ENCODE measurements around the gene FLNA. TPM values are rescaled to one million over a fixed set of nuclear protein-coding genes. Genes with fewer than 3 reads are reported as not detected.
A peak's percentile ranks its signal among the peaks of the same experiment; 100 is the strongest.

Gene FLNA
- total RNA-seq, 1 experiment from 2014 or later, result 142 TPM

GRCh38 chrX:154372612-154373022 lies 1.8 kb downstream of the FLNA start:
- peaks cover 13% of the 10 kb centered on the region; the same call in 1 of the 2 replicates for H3K4me1 ChIP-seq
- H3K9me3 ChIP-seq (replicated peaks), result no peaks in the 10 kb centered on the region
- H3K4me3 ChIP-seq, result no peak overlapping the region
- no peaks in the 10 kb centered on the region for H3K27me3 ChIP-seq
- no peak overlapping the region for H3K27ac ChIP-seq
- peaks cover 2% of the 10 kb centered on the region; the same call in 1 of the 2 replicates for H3K36me3 ChIP-seq
- no peak for DNase-seq

GRCh38 chrX:154371789-154372300 lies 2.6 kb downstream of the FLNA start:
- Histone ChIP-seq H3K27ac (no peak overlapping the region), H3K4me1 (peaks cover 13% of the 10 kb centered on the region; the same call in 1 of the 2 replicates)

GRCh38 chrX:154371017-154371788 lies 3.2 kb downstream of the FLNA start:
- H3K27me3 ChIP-seq, result no peaks in the 10 kb centered on the region
- peak; percentile 93 for DNase-seq
- peaks cover 13% of the 10 kb centered on the region; the same call in 1 of the 2 replicates for H3K4me1 ChIP-seq
- H3K36me3 ChIP-seq, result peaks cover 5% of the 10 kb centered on the region
- peak overlapping the region; percentile 83 for H3K4me3 ChIP-seq
- H3K9me3 ChIP-seq (replicated peaks), result no peaks in the 10 kb centered on the region
- H3K27ac ChIP-seq, result peak overlapping the region; percentile 25; the same call in 1 of the 2 replicates

More at GRCh38 chrX:154371789-154372300, 2.6 kb downstream of the FLNA start:
- Histone ChIP-seq H3K4me3 (peak overlapping the region; percentile 83), H3K36me3 (peaks cover 2% of the 10 kb centered on the region), H3K27me3 (no peaks in the 10 kb centered on the region), H3K9me3 (replicated peaks) (no peaks in the 10 kb centered on the region)
- no peak for DNase-seq

- peaks cover 5% of the 10 kb centered on the region for H3K36me3 ChIP-seq
- H3K4me1 ChIP-seq, result peaks cover 13% of the 10 kb centered on the region; the same call in 1 of the 2 replicates
Observed at GRCh38 chrX:154370300-154371016, 4.0 kb downstream of the FLNA start.

GRCh38 chrX:154369449-154370299 lies 4.8 kb downstream of the FLNA start:
- H3K36me3 ChIP-seq, result peaks cover 9% of the 10 kb centered on the region
- H3K4me3 ChIP-seq, result peak overlapping the region; percentile 83
- H3K9me3 ChIP-seq (replicated peaks), result no peaks in the 10 kb centered on the region
- peak overlapping the region; percentile 93 for H3K27ac ChIP-seq
- H3K27me3 ChIP-seq, result no peaks in the 10 kb centered on the region
- peak; percentile 72 to 75 for DNase-seq
- peaks cover 9% of the 10 kb centered on the region; the same call in 1 of the 2 replicates for H3K4me1 ChIP-seq

More at GRCh38 chrX:154370300-154371016, 4.0 kb downstream of the FLNA start:
- H3K27me3 ChIP-seq, result no peaks in the 10 kb centered on the region
- peak overlapping the region; percentile 60 for H3K27ac ChIP-seq
- peak in 1 of 2 experiments; percentile 23 for DNase-seq
- no peaks in the 10 kb centered on the region for H3K9me3 ChIP-seq (replicated peaks)
- peak overlapping the region; percentile 83 for H3K4me3 ChIP-seq

GRCh38 chrX:154368630-154369448 lies 5.6 kb downstream of the FLNA start:
- peaks cover 11% of the 10 kb centered on the region for H3K36me3 ChIP-seq
- H3K27ac ChIP-seq, result peak overlapping the region; percentile 93
- H3K9me3 ChIP-seq (replicated peaks), result no peaks in the 10 kb centered on the region
- DNase-seq, result peak; percentile 68 to 74
- peaks cover 9% of the 10 kb centered on the region; the same call in 1 of the 2 replicates for H3K4me1 ChIP-seq
- H3K4me3 ChIP-seq, result peak overlapping the region; percentile 83
- no peaks in the 10 kb centered on the region for H3K27me3 ChIP-seq

- no peak for DNase-seq
- H3K4me1 ChIP-seq, result peaks cover 9% of the 10 kb centered on the region; the same call in 1 of the 2 replicates
- H3K27me3 ChIP-seq, result no peaks in the 10 kb centered on the region
- H3K36me3 ChIP-seq, result peaks cover 15% of the 10 kb centered on the region
- no peak overlapping the region for H3K4me3 ChIP-seq
- no peak overlapping the region for H3K27ac ChIP-seq
- no peaks in the 10 kb centered on the region for H3K9me3 ChIP-seq (replicated peaks)
Observed at GRCh38 chrX:154367474-154368308, 6.7 kb downstream of the FLNA start.

- peaks cover 20% of the 10 kb centered on the region for H3K36me3 ChIP-seq
- H3K27me3 ChIP-seq, result no peaks in the 10 kb centered on the region
- DNase-seq, result no peak
- no peak overlapping the region for H3K4me3 ChIP-seq
- H3K4me1 ChIP-seq, result peaks cover 9% of the 10 kb centered on the region; the same call in 1 of the 2 replicates
- no peaks in the 10 kb centered on the region for H3K9me3 ChIP-seq (replicated peaks)
- no peak overlapping the region for H3K27ac ChIP-seq
Observed at GRCh38 chrX:154366666-154367055, 7.8 kb downstream of the FLNA start.

GRCh38 chrX:154365997-154366665 lies 8.3 kb downstream of the FLNA start:
- H3K4me3 ChIP-seq, result no peak overlapping the region
- no peaks in the 10 kb centered on the region for H3K27me3 ChIP-seq
- H3K4me1 ChIP-seq, result peaks cover 9% of the 10 kb centered on the region; the same call in 1 of the 2 replicates
- no peak overlapping the region for H3K27ac ChIP-seq
- peaks cover 22% of the 10 kb centered on the region for H3K36me3 ChIP-seq
- DNase-seq, result no peak
- H3K9me3 ChIP-seq (replicated peaks), result no peaks in the 10 kb centered on the region

GRCh38 chrX:154365052-154365600 lies 9.3 kb downstream of the FLNA start:
- Histone ChIP-seq H3K4me3 (no peak overlapping the region), H3K36me3 (peaks cover 22% of the 10 kb centered on the region), H3K9me3 (replicated peaks) (no peaks in the 10 kb centered on the region), H3K27ac (no peak overlapping the region), H3K27me3 (no peaks in the 10 kb centered on the region), H3K4me1 (peaks cover 9% of the 10 kb centered on the region; the same call in 1 of the 2 replicates)
- DNase-seq, result peak in 1 of 2 experiments; percentile 17

- DNase-seq, result no peak
- Histone ChIP-seq H3K9me3 (replicated peaks) (no peaks in the 10 kb centered on the region), H3K27me3 (no peaks in the 10 kb centered on the region), H3K4me1 (peaks cover 6% of the 10 kb centered on the region; the same call in 1 of the 2 replicates), H3K27ac (no peak overlapping the region), H3K36me3 (peaks cover 22% of the 10 kb centered on the region), H3K4me3 (no peak overlapping the region)
Observed at GRCh38 chrX:154363706-154364439, 10.6 kb downstream of the FLNA start.

Data from SJCRH30 (cell line).